ENCODE data around the gene JAK1.
"Not testable (repeated sequence)": the region's sequence is repeated elsewhere in the genome, so short reads cannot be mapped to it uniquely, and the experiment has no call there.

JAK1 gene

DNA sequence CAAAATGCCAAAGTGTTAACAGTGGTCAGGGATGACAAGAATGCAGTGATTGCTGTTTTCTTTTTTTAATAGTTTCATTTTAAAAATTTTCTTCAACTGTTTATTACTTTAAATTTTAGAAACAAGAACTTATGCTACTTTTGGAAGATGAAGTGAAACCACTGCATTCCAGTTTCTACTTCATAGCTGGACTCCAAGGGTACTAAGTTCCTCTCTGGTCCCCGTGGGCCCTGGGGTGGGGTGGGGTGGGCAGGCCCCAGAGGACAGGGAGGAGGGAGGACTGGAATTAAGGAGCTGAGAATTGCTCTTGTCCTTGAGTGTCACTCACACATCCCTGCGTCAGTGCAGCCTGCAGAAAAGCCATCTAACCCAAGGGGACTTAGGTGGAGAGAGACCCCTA lies 124.1 kb downstream of the JAK1 start:
- no peak for DNase-seq (ENCODE audit: low read depth in 1 of 2, low spot score in 1 of 2)

DNA sequence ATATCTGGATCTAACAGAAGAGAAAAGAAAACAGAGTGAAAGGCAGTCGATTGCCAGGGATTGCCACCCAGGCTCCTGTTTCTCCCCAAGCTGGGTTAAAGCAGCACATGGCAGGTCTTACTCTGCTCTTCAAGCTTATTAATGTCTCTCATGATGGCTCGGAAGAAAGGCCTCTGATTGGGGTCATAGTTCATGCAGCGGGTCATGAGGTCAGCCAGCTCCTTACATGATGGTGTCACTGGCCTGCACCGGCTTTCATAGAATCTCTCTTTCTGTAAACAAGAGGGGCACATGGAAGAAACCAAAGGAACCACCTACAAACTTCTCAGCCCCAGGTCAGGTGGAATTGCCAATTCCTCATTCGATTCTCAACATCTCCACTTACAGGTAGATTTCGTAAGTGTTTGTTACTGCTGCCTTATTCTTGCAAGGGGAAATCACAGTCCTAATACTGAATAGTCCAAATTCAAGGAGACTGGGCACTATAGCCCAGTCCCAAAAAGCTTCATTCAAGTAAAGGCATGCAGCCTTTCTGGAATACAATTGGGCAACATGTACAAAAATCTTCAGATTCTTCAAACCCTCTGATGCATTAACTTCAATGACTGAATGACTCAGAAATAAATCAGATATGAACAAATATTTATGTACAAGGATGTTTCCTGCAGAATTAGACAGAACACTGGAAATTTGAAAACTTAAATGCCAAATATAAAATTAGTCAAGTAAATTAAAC lies 124.9 kb downstream of the JAK1 start:
- DNase-seq (ENCODE audit: low read depth in 1 of 2, low spot score in 1 of 2), result no peak

DNA sequence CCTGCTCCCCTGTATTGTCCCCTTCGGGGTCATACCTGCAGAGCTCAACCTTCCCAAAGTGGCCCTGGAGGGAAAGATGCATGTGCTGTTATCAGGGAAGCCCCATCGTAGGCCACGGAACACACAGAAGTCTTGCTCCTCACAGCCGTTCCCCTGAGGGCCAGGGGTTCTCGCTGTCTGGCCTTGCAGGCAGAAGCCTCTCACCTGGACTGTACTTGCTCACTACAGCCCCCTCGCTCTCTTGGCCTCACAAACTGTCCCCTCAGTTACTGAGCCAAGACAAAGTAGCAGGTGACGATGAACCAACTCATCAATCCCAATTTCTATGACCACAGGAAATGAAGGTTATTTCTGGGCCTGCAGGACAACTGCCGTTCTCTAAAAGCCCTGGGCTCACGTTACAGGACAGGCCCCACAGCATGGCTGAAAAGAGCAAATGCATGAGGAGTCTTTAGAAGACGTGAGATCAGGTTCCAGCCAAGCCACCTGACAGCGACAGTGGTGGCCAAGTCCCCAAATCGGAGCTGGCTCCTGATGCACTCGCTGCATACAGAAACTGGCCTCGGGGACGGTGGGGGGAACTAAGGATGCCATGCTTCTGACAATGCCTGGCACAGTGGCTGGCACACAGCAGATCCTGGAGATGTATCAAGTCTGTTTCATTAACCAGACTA lies 126.5 kb downstream of the JAK1 start:
- no peak for DNase-seq (ENCODE audit: low read depth in 1 of 2, low spot score in 1 of 2)

DNA sequence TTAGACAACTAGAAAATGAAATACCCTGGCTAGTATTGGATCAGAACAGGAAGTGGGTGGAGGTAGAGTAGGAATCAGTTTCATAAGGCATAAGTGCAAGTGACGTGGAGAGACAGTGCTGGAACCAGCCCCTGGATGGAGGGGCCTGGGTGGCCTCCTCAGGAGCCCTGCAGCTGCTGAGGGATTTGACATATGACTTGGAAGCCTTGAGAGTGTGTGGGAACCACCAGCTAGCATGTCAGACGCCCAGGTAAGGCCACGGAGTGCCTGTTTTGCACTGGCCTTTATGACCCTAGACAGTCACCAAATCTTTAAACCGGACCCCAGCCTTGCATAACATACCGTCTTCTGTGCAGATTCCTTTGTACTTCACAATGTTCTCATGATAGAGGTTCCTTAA lies 127.1 kb downstream of the JAK1 start:
- no peak for DNase-seq (ENCODE audit: low read depth in 1 of 2, low spot score in 1 of 2)

DNA sequence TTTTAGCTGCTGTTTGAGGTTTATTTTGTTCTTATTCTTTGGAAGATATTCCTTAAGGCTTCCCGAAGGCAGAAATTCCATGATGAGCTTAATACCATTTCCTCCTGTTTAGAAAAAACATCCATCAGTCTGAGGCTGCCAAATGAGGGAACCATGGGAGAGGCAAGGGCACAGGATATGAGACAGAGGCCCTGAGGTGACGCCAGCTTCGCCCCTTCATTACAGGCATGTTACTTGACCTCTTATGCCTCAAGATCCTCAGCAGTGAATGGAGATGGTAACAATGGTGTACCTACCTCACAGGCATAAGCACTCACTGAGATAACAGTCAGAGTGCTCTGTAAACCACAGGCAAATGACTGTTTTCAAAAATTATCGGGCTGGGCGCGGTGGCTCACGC lies 127.9 kb downstream of the JAK1 start:
- DNase-seq (ENCODE audit: low read depth in 1 of 2, low spot score in 1 of 2), result no peak

DNA sequence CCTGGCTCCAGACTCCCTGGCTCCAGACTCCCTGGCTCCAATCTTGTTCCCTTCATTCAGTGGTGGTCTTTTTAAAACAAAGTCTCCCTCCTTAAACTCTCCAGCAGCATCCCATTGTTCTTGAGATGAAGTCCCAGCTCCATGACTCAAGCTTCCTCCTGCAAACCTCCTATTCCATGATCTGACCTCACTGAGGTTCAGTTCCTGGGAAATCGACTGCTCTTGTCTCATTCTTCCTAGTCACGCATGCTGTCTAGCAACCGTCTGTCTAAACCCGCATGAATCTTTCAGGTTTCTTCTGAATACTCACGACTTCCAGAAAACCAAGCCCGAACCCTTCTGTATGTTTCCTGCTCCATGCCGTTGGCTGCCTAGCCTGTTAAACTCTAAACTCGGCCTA lies 129.5 kb downstream of the JAK1 start:
- no peak for DNase-seq (ENCODE audit: low read depth in 1 of 2, low spot score in 1 of 2)

DNA sequence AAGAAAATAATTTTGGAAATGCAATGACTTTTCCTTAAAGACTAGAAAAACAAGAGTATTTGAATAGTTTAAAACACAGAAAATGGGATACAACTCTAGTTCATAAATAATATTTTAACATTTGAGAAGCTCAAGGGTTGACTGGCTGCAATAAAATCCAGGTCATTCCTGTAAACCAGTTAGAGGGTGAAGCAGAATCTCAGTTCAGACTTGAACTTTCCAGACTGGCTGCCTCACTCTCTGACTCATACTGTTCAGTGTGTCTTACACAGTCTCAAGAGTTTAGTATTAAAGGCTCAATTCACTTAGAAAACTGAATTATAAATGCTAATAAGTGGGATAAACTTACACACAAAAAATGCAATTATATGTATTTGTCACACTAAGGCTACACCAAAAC lies 131.6 kb downstream of the JAK1 start:
- DNase-seq (ENCODE audit: low read depth in 1 of 2, low spot score in 1 of 2), result no peak

DNA sequence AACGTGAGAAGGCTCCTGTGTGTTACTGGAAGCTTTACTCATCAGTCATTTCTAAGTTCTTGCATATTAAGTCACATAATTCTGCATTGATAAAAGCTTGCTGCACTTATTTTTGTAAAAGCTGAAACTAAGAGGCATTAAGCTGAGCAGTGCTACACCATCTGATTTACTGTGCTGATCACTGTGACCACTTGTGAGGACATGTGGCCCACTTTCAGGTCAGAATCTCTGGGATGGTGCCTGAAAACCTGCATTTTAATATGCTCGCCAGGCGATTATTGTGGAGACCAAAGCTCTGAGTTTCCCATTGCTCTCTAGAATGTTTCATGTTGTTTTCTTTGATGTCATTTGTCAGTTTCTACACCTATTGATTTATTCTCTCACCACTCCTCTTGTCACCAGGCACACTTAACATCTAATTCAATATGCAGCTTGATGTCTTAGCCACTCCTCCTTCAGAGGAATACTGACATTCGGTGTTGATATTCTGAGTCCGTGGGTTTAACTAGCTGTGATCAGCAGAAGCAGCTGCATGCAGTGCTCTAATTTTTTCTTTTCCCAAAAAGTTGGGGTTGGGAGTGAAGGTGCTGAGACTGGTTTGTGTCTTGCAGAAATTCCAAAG lies 136.2 kb downstream of the JAK1 start:
- no peak for DNase-seq (ENCODE audit: low read depth in 1 of 2, low spot score in 1 of 2)

DNA sequence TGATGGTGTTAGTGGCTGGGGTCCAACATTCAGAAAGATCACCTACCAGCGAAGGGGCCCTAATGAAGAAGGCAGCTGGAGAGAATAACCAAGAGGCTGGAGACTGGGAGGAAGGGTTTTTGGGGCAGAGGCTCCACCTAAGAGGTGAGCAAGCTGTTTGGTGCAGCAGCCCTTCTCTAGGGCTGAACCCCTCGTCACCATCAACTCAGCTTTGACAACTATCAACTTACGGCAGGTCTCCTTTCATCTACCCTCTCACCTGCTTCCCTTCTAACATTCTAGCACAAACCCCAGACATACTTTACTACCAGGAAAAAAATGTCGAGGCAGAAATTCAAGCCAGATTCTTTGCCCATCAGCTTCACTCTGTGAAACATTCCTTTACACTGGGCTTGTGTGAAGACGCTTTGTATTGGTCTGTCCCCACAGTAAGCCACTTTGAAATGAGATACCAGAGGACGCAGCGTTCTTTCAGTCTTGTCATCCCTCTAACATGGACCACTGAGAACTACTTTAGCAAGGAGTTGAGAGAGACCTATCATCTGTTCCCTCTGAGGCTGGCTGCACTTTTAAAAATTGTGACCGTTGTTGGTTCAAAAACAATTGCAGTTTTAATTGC lies 136.8 kb downstream of the JAK1 start:
- no peak for DNase-seq (ENCODE audit: low read depth in 1 of 2, low spot score in 1 of 2)

DNA sequence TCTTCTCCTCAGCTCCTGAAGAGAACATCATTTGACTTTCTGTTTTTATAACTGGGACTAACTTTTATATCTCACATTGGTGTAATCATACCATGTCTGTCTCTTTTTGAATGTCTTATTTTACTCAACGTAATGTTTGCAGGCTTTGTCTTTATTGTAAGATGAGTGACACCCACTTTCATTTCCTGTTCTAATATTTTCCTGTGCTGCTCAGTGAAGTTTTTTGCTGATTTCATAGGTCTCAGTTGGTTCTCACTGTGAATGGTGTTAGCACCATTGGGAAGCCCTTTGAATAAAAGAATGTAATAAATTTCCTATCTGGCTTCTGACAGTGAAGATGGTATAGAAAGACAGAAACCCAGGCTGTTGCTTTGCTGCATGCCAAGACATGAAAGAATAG lies 137.5 kb downstream of the JAK1 start:
- no peak for DNase-seq (ENCODE audit: low read depth in 1 of 2, low spot score in 1 of 2)

DNA sequence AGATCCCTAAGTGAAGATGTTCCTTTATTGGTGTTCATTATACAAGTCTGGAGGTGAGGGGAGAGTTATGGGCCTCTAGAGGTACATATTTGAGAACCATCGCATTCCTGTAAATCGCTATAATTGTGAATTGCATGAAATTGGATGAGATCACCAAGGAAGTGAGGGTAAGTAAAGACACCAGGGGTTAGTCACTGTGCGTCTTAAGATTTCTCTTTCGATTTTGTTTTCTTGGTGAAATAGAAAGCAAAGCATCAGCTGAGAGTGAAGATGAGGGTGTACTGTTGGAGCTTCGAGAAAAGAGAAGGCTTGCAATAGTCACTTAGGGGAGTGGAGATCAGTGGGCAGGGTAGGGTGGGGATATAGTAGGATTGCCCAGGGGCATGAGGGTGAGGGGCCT lies 139.4 kb downstream of the JAK1 start:
- DNase-seq (ENCODE audit: low read depth in 1 of 2, low spot score in 1 of 2), result no peak

DNA sequence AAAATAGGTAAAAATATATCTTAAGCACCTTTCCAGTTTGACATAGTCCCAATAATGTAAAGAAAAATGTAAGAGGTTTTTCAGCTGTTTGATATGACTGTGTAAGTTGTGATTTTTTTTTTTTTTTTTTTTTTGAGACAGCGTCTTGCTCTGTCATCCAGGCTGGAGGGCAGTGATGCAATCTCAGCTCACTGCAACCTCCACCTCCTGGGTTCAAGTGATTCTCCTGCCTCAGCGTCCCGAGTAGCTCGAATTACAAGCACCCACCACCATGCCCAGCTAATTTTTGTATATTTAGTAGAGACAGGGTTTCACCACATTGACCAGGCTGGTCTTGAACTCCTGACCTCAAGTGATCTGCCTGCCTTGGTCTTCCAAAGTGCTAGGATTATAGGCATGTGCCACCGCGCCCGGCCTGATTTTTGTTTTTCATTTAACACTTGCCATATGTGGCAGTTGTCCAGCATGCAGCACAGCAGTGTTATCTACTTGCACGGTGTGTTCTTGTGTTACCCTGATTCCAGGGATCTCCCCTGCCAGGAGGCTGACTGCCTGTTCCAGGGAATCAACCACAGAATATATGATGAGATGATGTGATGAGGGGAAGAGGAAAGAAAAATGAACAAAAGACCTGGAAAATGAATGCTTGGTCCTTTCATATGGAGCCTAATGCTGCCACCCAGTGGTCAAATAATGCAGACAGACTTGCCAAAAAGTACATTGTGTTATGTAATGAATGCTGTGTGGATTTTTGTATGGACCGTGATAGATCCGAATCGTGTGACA lies 142.5 kb downstream of the JAK1 start:
- DNase-seq (ENCODE audit: low read depth in 1 of 2, low spot score in 1 of 2), result peak in 1 of 2 donors; percentile 22

DNA sequence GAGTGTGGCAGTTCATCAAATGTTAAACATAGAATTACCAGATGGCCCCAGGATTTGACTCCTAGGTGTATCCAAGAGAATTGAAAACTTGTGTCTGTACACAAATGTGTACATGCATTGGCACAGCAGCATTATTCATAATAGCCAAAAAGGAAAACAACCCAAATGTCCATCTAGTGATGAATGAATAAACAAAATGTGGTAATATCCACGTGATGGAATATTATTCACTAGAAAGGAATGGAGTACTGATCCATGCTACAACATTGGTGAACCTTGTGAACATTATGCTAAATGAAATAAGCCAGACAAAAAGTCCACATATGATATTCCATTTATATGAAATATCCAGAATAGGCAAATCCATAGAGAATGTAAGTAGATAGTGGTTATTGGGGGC lies 143.7 kb downstream of the JAK1 start:
- DNase-seq (ENCODE audit: low read depth in 1 of 2, low spot score in 1 of 2), result no peak

DNA sequence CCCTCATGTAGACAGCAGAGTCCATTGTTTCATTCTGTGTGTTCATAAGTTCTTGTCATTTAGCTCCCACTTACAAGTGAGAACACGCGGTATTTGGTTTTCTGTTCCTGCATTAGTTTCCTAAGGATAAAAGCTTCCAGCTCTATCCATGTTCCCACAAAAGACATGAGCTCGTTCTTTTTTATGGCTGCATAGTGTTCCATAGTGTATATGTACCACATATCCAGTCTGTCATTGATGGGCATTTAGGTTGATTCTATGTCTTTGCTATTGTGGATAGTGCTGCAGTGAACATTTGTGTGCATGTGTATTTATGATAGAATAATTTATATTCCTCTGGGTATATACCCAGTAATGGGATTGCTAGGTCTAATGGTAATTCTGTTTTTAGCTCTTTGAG lies 145.8 kb downstream of the JAK1 start:
- DNase-seq (ENCODE audit: low read depth in 1 of 2, low spot score in 1 of 2), result not testable (repeated sequence)

DNA sequence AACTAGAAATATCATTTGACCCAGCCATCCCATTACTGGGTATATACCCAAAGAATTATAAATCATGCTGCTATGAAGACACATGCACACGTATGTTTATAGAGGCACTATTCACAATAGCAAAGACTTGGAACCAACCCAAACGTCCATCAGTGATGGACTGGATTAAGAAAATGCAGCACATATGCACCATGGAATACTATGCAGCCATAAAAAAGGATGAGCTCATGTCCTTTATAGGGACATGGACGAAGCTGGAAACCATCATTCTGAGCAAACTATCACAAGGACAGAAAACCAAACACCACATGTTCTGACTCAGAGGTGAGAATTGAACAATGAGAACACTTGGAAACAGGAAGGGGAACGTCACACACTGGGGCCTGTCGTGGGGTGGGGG lies 149.0 kb downstream of the JAK1 start:
- not testable (repeated sequence) for DNase-seq (ENCODE audit: low read depth in 1 of 2, low spot score in 1 of 2)

DNA sequence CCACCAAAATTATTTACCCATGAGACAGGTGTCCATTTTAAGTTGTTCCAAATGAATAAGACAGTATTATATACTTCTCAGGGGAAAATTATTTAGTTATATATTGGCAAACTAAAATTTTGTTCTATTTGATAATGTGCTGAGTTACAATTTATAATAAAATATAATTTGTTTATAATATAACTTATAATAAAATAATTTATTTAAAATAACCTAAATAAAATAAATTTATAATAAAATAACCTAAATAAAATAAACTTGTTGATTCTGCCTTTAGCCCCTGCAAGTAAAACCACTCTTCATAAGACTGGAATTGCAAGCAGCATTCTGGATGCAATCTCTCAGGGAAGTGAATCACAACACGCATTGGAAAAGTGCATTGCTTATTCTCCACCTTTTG lies 151.9 kb downstream of the JAK1 start:
- DNase-seq (ENCODE audit: low read depth in 1 of 2, low spot score in 1 of 2), result no peak

DNA sequence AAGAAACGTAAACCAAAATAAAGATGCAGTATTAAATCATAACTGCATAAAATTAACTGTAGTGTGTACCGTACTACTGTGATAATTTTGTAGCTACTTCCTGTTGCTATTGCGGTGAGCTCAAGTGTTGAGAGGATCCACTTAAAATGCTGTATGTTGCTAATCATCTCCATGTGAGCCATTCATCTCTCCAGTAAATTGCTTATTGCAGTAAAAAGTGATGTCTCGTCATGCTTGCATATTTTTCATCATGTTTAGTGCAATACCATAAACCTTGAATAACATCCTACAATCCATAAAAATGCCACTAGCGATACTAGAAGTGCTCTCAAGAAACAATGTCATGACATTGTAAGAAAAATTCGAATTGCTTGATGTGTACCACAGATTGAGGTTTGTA lies 155.2 kb downstream of the JAK1 start:
- no peak for DNase-seq (ENCODE audit: low read depth in 1 of 2, low spot score in 1 of 2)

DNA sequence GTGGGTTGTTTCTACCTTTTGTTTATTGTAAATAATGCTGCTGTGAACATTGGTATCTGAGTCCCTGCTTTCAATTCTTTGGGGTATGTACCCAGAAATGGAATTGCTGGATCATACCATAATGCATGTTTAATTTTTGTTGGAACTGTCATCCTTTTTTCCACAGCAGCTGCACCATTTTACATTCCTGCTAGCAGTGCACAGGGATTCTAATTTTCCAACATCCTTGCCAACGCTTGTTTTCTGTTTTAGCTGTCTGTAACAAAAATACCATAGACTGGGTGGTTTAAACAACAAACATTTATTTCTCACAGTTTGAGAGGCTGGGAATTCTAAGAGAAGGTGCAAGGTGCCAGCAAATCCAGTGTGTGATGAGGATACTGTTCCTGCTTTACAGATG lies 156.3 kb downstream of the JAK1 start:
- DNase-seq (ENCODE audit: low read depth in 1 of 2, low spot score in 1 of 2), result no peak

DNA sequence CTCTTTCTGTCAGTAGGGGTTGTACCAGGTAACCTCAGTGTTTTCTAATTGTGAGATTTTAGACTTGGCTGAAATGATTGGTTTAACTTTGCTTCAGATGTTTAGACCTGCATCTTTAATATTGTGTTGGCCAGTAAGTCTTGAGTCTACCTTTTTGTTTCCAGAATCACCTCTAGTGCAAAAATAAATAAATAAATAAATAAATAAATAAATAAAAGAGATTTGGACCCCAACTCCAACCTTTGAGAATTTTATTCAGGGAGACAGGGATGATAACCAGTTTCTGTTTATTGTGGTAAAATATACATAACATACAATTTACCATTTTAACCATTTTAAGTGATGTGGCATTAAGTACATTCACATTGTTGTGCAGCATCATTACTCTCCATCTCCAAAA lies 157.0 kb downstream of the JAK1 start:
- no peak for DNase-seq (ENCODE audit: low read depth in 1 of 2, low spot score in 1 of 2)

DNA sequence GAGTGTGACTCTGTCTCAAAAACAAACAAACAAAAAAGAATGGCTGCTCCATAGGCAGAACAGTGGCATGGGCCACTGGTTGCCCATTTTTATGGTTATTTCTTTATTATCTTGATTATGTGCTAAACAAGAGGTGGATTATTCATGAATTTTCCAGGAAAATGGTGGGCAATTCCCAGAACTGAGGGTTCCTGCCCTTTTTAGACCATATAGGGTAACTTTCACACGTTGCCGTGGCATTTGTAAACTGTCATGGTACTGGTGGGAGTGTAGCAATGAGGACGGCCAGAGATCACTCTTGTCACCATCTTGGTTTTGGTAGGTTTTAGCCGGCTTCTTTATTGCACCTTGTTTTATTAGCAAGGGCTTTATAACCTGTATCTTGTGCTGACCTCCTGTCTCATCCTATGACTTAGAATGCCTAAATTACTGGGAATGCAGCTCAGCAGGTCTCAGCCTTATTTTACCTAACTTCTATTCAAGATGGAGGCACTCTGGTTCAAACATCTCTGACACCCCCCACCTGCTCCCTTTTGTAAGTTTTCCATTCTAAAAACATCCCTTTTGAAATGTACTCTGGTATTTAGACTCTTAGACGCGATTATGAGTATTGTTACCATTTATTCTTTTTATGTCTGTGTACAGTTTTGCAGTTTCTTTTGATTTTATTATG lies 164.4 kb downstream of the JAK1 start:
- no peak for DNase-seq (ENCODE audit: low read depth in 1 of 2, low spot score in 1 of 2)

DNA sequence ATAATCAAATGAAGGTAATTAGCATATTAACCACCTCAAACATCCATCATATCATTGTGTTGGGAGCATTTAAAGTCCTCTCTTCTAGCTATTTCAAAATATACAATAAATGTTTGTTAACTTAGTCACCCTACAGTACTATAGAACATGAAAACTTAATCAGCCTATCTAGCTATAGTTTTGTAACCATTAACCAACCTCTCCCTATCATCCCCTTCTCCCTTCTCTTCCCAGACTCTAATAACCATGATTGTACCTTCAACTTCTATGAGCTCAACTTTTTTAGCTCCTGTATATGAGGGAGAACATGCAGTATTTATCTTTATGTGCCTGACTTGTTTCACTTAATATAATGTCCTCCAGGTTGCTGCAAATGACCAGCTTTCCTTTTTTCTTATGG lies 167.5 kb downstream of the JAK1 start:
- DNase-seq (ENCODE audit: low read depth in 1 of 2, low spot score in 1 of 2), result no peak
